AG10803 (cell line): ENCODE data around the gene LAPTM5.

Experiments
- DNase-seq: peaks from one replicate; pipeline ENCODE4 v3.0.0; 2010; ENCODE audit warnings: low read depth
- H3K4me3 ChIP-seq: 2 replicates; pipeline ENCODE4 v1.5.1; 2011; ENCODE audit warnings: mild to moderate bottlenecking, low read length, control low read depth
- TF ChIP-seq, protein P1 (sequence below): conservative IDR thresholded peaks from 2 replicates; pipeline ENCODE4 v1.5.1; 2011; ENCODE audit warnings: mild to moderate bottlenecking, low read length, control low read depth, inconsistent platforms

Gene LAPTM5

GRCh38 chr1:30734106-30734505 is 23.5 kb downstream of the LAPTM5 start:
- DNase-seq, result no peak
- no peak overlapping the region for H3K4me3 ChIP-seq
- TF ChIP-seq, protein P1, sequence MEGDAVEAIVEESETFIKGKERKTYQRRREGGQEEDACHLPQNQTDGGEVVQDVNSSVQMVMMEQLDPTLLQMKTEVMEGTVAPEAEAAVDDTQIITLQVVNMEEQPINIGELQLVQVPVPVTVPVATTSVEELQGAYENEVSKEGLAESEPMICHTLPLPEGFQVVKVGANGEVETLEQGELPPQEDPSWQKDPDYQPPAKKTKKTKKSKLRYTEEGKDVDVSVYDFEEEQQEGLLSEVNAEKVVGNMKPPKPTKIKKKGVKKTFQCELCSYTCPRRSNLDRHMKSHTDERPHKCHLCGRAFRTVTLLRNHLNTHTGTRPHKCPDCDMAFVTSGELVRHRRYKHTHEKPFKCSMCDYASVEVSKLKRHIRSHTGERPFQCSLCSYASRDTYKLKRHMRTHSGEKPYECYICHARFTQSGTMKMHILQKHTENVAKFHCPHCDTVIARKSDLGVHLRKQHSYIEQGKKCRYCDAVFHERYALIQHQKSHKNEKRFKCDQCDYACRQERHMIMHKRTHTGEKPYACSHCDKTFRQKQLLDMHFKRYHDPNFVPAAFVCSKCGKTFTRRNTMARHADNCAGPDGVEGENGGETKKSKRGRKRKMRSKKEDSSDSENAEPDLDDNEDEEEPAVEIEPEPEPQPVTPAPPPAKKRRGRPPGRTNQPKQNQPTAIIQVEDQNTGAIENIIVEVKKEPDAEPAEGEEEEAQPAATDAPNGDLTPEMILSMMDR, result no peak

DNA sequence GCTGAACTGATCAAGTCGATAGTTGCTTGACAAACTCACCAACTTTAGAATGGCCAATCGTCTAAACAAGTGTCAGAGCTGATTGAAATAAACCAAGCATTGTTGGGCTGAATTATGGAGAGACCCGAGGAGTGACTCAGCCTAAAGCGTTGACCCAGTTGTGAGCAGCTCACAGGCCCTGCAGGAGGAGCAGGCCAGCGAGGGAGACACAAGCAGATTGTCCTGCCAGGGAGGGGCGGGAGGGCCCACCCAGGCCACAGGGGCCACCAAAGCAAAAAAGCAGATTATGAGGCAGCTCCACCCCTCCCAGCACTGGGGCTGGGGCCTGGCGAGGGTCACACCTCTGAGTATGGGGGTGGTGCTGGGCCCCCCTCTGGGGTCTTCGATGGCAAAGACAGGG is 24.1 kb downstream of the LAPTM5 start:
- TF ChIP-seq, protein P1, result no peak
- no peak for DNase-seq
- no peak overlapping the region for H3K4me3 ChIP-seq

DNA sequence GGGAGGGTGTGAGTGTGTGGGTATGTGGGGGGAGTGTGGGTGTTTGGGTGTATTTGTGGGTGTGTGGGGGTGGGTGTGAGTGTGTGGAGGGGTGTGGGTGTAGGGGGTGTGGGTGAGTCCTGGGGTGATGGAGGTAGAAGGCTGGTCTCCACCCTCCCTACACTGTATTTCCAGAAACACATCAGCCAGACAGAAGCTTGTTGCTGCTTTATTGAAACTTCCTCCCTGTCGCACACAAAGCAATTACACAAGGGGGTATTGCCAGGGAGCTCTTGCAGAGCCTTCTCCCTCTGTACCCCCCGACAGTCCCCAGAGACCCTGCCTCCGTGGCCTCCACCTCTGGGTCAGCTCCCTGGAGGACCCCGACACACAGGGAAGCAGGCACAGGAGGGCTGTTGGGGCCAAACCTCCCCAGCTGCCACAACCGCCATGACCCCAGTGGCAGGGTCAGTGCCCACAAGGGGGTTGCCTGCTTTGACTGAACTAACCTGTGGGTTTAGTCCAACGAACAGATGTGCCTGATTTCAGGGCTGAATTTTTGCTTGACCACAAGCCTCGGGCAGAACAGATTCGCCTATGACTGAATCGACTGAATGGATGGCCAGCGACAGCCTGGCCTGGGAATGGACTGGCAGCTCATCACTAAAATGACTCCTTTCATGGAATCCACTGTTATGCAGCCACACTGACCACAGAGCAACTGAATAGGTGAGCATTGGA is 25.1 kb downstream of the LAPTM5 start:
- DNase-seq, result peak; percentile 60
- H3K4me3 ChIP-seq, result no peak overlapping the region
- TF ChIP-seq, protein P1, result no peak

DNA sequence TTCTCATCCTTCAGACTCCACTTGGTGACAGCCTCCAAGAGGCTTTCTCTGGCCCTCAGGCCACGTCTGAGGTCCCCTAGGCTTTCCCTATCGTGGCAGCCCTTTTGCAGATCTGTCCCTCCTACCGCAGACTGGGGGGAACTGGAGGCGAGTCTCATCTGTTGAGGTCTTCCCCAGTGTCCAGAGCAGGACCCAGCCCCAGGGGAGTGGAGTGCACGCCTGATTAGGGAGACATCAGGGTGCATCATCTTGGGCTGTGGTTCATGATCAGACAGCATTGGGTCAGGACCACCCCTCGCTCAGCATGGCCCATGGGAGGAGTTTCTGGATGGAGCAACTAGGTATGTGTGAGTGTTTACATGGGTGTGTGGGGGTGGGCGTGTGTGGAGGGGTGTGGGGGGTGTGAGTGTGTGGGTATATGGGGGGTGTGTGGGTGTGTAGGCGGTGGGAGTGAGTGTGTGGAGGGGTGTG is 25.7 kb downstream of the LAPTM5 start:
- TF ChIP-seq, protein P1, result no peak
- DNase-seq, result no peak
- H3K4me3 ChIP-seq, result no peak overlapping the region

GRCh38 chr1:30731109-30731805 is 26.3 kb downstream of the LAPTM5 start:
- TF ChIP-seq, protein P1, result no peak
- H3K4me3 ChIP-seq, result no peak overlapping the region

GRCh38 chr1:30730346-30731108 is 27.0 kb downstream of the LAPTM5 start:
- no peak overlapping the region for H3K4me3 ChIP-seq
- TF ChIP-seq, protein P1, result no peak
- DNase-seq, result no peak

More at GRCh38 chr1:30731109-30731805, 26.3 kb downstream of the LAPTM5 start:
- no peak for DNase-seq
